DMS 273 (cell line): Measurements from ENCODE around the gene HSD17B13.

Experiments used
- DNase-seq: peaks from one replicate; lab custom pipeline; 2025; ENCODE audit not compliant: unreplicated experiment; lab: John Stamatoyannopoulos, UW

Gene HSD17B13

GRCh38 chr4:87268411-87268810, 54.3 kb downstream of the HSD17B13 start:
- DNase-seq, result no peak

DNA sequence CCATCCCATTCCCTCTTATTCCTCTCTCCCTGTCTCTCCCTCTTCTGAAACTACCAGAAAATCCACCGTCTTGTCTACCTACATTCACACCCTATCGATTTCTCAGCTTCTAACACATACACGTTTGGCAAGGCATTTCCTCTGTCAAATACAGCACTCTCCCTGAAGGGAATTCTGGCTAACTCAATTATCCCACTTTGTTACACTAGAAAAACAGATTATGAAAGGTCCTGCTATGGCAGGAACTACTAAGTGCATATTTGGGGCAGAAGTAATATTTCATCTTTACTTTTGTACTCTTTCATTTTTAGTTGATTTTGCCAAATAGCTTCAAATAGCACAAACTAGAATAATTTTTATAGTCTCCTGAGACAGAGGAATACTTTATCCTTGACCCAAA, 55.7 kb downstream of the HSD17B13 start:
- DNase-seq, result no peak

GRCh38 chr4:87262886-87263285, 59.8 kb downstream of the HSD17B13 start:
- DNase-seq, result no peak

- no peak for DNase-seq
Observed at GRCh38 chr4:87260477-87260876, 62.2 kb downstream of the HSD17B13 start.

GRCh38 chr4:87258677-87259076, 64.0 kb downstream of the HSD17B13 start:
- DNase-seq, result no peak

DNA sequence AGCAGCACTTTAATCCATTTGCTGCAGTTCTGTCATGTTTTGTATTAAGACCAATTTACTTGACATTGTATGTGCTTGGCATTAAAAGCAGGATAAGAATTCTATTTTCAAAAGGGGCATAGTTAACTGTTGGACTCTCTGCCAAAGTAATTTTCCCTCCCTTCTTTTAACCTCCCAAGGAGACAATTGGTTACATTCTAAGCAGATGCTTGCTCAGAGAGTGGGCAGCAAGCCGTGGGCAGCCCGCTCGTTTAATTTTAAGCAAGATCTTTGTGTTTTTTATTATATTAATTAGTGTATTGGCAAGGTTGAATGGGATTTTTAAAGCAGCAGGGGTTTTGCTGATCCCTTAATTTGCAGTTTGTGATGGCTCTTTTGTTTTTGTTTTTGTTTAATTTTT, 65.2 kb downstream of the HSD17B13 start:
- DNase-seq, result no peak

DNA sequence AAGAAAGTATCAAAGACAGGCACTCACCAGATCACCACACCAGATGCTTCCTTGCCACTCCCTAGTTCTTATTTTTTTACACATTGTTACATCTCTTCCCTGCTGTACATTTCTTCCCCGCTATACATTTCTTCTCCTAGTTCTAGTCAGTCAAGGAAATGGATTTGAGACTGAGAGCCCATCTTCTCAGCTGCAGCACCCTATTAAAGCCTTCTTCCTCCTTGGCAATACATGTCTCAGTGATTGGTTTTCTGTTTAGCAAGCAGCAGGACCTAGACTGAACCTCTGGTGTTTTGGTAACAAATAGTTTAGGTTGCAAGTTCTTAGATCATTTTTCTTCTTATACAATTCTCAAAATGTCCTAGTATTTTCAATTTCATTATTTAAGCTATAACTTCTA, 66.9 kb downstream of the HSD17B13 start:
- no peak for DNase-seq
